ENCODE results near the gene KCTD10.

Gene KCTD10

GRCh38 chr12:109473006-109473405 lies 4.1 kb downstream of the KCTD10 start:
- DNase-seq (ENCODE audit: low read depth), result no peak

DNA sequence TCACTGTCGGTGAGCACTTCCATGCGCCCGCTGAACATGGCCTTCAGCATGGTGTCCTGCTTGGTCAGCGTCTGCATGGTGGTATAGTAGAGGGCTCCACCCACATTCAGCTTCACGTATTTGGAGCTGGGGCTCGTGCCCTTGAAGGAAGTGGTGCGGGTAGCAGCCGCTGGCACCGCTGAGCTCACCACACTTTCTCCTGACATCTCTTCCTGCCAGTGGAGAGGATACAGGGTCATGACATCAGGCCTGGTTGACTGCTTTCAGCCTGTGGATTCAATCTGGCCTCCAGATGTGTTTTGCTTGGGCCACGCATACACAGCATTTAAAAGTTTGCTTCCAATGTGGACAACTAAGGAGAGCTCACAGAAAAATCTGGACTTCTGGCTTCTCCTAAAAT lies 7.6 kb downstream of the KCTD10 start:
- DNase-seq (ENCODE audit: low read depth), result peak; percentile 88

GRCh38 chr12:109467978-109468676 lies 9.0 kb downstream of the KCTD10 start:
- DNase-seq (ENCODE audit: low read depth), result no peak

GRCh38 chr12:109466821-109467220 lies 10.3 kb downstream of the KCTD10 start:
- no peak for DNase-seq (ENCODE audit: low read depth)

DNA sequence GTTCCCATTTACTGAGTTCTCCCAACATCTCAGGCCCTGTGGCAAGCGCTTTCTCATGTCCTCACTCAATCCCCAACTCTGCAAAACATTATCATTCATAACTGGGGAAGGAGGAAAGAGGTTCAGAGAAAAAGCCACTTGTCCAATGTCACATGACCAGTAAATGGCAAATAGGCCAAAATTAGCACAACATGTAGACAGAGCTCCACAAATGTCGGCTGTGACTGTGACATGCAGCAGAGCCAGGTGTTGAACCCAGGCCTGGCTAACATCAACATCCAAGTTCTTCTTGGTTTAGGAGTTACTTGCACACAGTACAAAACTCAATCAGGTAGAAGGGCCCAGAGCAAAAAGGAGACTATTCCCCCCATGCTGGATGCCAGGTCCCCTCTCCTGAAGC lies 10.8 kb downstream of the KCTD10 start:
- DNase-seq (ENCODE audit: low read depth), result no peak

- peak; percentile 88 for DNase-seq (ENCODE audit: low read depth)
These were observed 12.3 kb downstream of the KCTD10 start for GRCh38 chr12:109464642-109465351.

DNA sequence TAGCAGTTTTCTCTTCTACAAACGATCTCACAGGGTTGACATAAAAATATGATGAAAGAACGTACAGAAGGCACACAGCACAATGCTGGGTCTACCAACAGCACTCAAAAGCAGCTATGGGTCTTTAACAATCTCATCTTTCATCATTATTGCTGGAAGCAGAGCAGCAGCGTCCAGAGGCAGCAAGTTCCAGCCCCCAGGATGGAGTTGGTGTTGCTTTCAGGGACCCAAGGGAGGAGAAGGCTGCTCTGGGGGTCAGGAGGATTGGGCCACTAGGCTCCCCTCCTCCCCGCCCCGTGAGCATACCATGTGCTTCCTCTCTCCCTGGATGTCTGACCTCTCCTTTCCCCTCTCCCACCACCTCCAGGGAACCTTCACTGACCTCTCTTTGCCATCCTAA lies 13.3 kb downstream of the KCTD10 start:
- DNase-seq (ENCODE audit: low read depth), result peak; percentile 67

GRCh38 chr12:109462868-109463692 lies 14.0 kb downstream of the KCTD10 start:
- DNase-seq (ENCODE audit: low read depth), result peak; percentile 97

DNA sequence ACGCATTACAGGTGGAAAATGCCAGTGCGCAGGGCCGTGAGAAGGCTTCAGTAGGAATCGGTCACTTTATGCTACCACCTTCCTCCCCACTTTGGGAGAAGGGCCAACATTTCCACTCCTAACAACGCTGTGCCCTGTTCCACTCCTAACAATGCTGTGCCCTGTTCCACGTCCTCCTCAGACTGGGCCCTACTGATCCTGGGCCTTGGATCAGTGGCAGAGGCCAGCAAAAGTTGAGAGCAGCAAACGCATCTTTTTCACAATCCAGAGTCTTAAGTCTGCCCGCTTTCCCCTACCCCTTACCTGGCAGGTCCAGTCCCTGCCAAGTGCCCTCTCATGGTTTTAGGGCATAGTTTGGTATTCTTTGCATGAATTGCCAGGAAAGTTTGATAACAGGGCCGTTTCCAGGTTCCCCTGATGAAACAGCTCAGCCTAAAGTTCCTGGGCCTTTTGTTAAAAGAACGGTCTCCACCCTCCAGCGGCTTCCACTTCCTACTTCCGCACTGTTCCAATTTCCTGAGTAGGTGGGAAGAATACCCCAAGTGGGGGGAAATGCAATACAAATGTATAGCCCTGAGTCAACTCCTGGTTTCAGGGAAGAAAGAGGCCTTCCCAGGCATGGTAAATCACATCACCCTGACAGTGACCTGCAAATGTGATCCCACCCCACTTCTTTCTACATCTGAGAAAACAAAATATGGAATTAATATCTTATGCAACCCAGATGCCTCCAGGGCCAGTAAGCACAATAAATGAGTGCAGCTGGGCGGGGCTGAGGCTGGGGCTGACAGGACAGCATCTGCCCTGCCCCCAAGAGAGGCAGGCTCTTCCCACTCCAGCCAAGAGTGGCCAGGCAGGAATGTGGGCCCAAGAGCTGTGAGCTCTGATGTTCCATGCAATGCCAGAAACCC lies 15.0 kb downstream of the KCTD10 start:
- peak; percentile 99 for DNase-seq (ENCODE audit: low read depth)

DNA sequence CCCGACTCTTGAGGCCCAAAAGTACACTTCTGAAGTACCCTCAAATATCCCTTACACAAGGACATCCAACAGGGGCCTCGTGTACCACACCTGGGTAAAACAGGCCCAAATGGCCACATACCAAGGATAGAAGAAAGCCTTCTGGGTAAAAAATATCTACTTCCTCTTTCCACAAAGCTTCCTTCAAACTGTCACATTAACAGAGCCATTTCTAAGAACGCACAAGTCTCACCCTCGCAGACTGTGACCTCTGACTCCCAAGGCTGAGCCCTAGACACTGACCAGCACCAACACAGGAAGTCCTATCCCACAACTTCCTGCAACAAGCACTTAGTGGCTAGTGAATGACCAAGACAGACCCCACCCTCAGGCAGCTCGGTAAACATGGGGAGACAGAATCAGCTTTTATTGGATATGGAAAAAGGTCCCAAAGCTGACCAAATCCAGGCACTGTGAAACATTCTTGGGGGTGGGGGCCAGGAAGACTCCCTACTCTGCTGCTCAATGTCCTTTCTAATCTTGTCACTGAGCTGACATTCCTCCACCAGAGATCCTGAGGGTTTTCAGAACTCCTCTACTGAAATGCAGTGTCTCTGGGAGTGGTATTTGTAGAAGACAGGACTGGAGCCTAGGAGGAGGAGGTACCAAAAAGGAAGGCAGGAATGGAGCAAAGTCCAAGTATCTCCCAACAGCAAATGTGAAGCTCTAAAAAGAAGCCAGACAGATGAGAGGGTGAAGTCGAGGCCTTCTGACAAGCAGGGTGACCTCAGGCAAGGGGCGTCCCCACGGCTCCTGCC lies 15.9 kb downstream of the KCTD10 start:
- DNase-seq (ENCODE audit: low read depth), result no peak

DNA sequence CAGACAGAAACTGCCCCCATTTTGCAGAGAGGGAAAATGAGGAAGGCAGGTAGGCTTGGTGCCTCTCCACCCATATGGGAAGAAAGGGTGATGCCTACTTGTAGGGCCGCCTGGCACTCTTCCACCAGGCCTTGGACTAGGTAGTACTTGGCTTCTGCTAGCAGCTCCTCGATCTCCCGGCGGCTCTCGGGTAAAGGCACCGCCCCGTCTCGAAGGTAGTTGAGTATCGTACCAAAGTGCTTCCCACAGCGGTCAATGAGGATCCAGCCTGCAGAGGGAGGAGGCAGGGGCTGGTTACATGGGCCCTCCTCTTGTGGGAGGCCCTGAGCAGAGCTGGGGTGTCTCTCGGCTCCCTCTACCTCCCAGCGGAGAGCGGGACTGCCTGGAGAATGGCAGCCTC lies 16.6 kb downstream of the KCTD10 start:
- no peak for DNase-seq (ENCODE audit: low read depth)

GRCh38 chr12:109459247-109459646 lies 17.9 kb downstream of the KCTD10 start:
- peak; percentile 62 for DNase-seq (ENCODE audit: low read depth)

DNA sequence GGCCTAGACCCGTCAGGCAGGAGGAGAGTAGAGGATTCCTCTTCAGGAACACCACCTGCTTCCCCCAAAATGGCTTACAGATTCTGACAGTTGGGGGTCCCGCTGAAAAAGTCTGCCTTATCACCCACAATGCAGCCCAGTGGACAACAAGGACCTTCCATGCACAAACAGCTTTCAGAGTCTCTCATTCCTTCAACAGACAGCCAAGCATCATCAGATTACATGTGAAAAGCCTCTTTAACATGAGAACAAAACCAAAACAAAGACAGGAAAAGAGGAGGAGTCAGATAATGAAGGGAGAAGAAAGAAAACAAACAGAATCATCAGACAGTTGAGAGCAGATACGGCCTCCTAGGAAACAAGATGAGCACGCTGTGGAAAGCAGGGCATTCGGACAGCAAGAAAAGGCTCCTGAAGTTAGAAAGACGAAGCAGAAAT lies 18.3 kb downstream of the KCTD10 start:
- DNase-seq (ENCODE audit: low read depth), result peak; percentile 65

- DNase-seq (ENCODE audit: low read depth), result peak; percentile 73
These were observed 19.0 kb downstream of the KCTD10 start for GRCh38 chr12:109458086-109458485.

GRCh38 chr12:109455706-109456105 lies 21.4 kb downstream of the KCTD10 start:
- no peak for DNase-seq (ENCODE audit: low read depth)

DNA sequence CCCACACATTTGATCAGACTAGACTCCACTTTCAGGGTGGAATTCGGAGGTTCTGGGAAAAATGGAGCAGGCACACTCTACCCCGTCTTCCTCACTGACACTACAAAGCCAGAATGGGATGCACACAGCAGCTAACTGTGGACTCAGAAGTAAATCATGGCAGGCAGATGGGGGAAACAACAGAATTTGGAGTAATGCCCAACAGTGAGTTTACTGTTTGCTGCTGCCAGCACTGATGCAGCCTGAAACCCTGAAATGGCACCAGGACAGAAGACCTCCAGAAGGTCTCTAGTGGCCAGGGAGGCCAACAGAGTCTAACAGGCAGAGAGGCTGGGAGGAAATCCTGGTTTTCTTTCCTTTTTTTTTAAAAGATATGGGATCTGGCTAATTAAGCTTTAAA lies 24.6 kb downstream of the KCTD10 start:
- DNase-seq (ENCODE audit: low read depth), result no peak

DNA sequence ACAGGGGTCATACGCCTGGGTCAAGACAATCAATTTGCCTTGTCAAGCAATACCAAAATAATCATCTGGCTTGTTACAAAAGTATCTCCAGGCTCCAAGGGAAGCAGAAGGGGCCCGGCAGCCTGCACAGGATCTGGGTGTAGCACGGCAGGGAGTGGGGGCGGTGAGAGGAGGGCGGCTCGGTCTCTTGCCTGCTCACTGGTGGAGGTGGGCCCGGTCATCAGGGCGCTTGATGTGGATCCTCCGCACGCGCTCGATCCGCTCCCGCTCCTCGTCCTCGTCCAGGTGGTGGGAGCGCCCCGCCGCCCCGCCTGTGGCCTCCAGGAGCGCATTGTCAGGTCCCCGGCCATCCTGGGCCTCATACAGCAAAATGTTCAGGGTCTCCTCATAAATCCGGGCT lies 25.7 kb downstream of the KCTD10 start:
- no peak for DNase-seq (ENCODE audit: low read depth)

DNA sequence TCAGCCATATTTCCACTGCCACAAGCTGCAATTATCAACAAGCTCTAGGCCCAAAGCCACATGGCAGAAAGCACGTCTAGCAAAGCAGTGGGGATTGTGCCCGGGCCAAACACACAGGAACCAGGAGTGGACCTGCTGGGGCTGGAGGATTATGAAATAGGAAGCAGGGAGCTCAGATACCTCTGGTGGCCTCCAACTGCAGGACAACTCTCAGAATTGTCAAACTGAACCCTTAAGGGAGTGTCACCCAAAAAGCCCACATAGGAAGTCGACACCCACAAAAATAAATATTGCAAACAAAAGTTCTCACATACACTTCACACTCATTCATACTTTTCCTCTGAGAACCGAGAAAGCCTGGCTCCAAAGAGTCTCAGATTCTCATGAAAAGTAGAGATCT lies 26.1 kb downstream of the KCTD10 start:
- DNase-seq (ENCODE audit: low read depth), result no peak

- DNase-seq (ENCODE audit: low read depth), result no peak
These were observed 27.1 kb downstream of the KCTD10 start for GRCh38 chr12:109449845-109450532.

DNA sequence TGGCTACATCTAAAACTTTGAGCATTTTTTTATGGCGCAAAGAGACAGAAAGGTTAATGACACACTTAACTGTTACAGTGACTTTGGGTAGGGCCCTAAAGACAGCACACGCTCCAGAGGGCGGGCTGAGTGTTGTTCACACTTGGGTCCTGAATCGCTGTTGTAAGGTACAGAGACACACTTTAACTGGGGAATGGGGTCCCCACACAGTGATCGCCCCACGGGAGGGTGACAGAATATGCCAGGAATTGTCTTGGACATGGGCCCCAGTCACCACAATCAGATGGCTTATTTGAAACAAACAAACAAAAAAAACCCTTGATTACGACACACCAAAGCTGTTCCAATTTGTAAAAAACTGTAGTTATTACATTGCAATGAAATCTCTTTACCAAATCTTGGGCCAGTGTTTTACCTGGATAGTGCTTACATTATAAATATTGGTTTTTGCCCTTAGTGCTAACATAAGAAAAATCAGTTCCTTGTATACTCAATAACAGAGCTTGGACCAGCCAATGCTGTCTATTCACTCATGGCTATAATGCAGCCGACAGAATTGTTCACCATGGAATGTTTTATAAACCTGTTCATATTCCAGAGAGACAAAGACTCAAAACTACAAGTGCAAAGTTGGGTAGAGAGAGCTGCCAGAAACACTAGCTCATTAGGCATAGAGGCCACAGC lies 28.3 kb downstream of the KCTD10 start:
- peak; percentile 55 for DNase-seq (ENCODE audit: low read depth)
